GM19455 (cell line): ENCODE measurements around the gene LIX1L.

Experiments
- ATAC-seq: cut with Tn5 transposase; IDR thresholded peaks from one replicate; pipeline ENCODE4 v1.9.1; 2021; ENCODE audit not compliant: unreplicated experiment

Gene LIX1L

DNA sequence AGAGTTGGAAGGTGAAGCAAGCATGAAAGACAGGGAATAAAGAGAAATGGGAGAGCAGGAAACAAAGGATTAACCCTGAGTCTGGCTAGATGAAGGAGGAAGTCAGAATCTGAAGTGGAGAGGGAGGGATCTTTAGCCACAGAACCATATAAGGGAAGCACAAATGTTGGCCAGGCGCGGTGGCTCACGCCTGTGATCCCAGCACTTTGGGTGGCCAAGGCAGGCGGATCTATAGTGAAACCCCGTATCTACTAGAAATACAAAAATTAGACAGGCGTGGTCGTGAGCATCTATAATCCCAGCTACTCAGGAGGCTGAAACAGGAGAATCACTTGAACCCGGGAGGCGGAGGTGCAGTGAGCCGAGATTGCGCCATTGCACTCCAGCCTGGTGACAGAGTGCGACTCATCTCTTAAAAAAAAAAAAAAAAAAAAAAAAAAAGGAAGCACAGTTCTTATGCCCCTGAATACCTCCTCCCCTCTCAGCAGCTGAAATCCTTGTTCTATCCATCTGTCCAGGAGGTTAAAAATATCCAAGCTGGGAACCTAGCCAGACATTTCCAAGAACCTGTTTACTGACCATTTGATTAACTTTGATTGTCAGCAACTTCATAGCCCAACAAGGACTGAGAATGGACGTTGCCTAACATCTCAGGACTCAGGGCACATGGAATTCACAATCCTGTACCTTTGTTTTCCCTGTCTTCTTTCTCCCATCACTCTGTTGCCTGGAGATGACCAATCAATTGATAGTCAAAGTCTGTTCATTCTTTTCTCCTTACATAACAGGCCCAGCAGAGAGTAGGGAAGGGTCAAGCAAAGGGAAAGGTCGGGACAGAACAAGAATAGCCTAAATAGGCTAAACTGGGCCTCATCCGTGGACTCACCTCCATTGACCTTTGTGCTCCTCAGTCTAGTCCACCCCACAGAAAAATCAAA, 28.0 kb upstream of the LIX1L start:
- ATAC-seq = no peak

DNA sequence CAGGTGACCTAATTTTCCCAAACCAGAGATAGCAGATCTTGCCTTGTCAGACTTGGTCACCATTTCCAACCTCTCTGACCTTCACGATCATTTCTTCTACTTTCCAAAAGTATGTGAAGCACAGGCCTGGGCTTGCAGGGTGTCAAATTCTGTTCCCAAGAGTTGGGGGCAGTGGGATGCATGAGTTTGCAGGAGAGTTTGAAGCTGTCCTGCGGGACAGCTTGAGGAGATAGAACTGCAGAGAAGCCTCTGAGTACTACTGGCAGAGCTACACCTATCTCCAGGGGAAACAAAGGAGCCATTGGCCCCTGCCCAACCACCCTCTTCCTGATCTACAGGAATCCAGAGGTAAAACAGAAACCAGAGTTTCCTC, 27.3 kb upstream of the LIX1L start:
- no peak for ATAC-seq

DNA sequence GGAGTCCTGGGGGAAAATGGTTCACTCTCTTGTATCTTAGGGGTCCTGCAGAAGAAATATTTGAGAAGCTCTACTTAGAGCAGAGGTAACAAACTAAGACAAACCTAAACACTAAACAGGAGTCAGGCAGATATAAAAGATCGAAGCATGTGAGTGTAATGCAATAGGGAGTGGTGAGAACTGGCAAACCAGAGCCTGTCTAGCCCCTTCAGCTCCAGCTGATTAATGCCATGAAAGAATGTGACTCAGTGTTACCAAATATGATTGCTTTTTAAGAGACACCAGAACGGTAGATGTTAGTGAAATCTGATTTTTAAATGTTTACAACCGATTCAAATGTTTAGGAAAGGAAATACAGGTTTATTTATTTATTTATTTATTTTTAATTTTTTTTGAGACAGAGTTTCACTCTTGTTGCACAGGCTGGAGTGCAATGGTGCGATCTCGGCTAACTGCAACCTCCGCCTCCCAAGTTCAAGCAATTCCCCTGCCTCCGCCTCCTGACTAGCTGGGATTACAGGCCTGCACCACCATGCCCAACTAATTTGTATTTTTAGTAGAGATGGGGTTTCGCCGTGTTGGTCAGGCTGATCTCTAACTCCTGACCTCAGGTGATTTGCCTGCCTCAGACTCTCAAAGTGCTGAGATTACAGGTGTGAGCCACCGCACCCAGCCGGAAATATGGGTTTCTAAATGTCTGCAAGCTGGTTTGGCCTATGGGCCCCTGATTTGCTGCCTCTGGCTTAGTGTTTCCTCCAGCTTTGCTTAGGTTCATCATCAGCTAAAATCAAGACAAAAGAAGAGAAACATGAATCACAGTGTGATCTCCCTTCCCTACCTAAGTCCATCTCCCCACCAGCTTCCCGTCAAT, 26.4 kb upstream of the LIX1L start:
- ATAC-seq = no peak

DNA sequence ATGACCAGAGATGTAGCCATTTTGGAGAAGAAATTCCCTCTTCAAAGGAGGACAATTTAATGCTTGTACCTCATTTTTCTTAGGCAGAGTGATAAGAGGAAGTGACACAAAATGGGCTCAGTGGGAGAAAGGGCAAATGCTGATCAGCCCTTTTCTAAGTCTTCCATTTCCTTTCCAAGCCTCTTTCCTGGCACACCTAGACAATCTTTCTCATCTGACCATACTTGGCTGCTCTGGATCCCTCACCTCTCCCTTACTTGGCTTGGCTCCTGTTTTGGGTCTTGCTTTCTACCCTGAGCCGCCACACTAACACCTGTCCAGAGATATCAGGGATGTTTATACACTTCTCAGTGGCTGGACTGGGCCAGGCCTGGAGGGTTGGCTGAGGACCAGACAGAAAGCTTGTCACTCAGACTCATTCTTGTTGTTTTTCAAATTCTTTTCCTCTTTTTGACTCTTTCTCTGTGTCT, 25.4 kb upstream of the LIX1L start:
- ATAC-seq = no peak

DNA sequence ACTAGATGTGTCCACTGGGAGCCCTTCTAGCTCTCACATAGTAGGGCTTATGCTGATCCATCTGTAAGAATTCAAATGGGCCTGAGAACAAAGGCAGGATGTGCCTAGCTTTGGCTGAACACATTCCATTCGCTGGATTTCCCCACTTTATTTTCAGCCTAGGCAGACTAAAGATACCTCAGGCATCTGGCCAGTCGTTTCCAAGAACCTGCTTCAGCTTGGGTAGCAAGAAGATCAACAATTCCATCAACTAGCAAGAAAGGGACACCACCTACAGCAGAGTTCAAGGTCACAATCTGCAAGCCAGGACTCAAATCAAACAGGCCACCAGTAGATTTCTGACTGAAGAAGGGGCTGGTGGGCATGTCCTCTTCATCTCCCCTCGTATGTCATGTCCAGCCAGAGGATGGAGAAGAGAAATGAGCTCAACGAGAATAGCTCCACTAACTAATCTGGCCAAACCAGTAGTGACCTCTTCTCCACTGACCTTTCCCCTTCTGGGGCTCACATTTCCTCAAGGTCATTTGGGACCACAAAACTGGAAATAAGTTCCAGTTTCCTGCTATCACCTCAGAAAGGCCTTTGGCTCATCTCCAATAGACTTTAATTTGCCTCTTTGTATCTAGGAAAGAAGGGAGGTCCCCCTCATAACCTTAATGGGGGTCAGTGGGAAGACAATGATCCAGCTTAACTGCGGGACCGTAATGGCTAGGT, 24.4 kb upstream of the LIX1L start:
- no peak for ATAC-seq

DNA sequence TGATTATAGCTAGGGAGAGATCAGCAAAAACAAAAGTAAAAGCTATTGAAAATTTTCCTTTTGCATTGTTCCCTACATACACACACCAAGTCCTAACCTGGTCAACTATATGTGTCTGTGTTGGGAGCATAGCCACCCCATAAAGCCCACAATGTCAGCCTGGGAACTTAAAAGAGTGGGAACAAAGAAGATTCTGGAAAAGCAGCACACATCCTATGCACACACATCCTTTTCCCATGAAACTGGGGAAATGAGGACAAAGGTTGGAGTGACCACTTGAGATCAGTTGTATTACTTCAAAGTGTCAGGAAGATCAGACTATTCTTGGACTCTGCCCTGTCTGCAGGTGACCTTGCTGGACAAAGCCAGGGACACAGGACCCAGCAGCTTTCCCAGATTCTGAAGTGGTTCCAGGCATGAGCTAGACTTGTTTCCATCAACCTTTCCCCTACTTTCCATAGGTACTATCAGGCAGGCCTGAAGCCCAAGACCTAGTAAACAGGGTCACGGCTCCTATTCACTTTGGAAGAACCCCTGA, 22.7 kb upstream of the LIX1L start:
- ATAC-seq = no peak

DNA sequence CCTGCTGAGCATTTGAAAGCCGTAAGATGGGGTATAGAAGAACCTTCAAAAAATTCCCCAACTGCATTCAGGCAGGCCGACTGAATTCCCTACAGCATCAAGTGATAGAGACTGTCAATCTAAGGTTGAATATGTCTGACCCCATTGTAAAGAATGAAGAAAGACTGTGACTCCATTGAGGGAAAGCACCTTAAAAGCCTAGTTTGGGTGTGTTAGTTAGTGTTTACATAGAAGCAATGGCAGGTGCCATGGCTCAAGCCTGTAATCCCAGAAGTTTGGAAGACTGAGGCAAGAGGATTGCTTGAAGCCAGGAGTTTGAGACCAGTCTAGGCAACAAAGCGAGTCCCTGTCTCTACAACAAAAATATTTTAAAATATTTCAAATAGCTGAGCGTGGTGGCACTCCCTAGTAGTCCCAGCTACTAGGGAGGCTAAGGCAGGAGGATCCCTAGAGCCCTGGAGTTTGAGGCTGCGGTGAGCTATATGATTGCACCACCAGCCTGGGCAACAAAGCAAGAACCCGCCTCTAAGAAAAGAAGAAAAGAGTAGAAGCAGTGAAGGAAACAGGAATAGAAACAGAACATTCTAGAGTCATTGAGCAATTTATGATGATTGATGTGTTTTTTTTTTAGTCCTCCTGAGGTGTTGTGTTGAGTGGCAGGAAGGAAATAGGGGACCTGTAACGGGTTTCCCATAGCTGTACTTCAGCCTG, 22.1 kb upstream of the LIX1L start:
- no peak for ATAC-seq

DNA sequence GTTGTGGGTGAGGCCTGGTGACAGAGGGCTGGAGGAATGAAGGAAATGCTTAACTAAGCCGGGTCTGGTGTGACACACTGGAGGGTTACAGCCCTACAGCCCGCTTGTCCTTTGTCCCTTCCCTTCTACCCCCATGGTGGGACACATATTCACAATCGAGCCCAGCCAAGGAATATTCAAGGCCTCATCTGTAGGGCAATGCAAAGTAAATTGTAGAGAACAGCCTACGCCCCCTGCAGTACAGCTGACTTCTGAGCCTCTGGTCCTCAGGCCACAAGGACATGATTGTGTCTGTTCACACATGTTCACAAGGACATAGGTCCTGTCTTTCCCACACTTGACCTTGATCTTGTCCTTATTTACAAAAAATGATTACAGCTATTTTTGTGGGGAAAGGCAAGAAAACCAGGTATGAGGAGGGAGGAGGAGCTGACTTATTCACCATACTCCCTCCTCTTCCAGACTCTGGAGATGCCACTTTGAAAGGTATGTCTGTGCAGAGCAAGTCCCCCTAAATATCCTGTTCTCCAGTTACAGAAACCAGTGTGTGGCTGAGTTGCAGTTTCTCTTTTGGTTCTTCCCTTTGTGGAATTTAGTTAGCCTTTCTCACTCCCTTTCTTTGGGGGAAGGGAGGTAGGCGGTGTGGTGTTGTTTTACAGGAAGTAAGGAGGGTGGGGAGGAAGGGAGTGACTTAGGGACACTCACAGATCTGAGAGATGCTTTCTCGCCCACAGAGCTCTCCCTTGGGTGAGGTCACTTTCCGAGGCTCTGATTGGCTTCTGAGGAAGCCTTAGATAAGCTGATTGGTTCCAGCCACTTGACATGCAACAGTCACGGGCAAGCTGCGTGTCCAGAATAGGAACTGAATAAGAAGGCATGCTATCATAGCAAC, 21.3 kb upstream of the LIX1L start:
- peak; percentile 97 for ATAC-seq

DNA sequence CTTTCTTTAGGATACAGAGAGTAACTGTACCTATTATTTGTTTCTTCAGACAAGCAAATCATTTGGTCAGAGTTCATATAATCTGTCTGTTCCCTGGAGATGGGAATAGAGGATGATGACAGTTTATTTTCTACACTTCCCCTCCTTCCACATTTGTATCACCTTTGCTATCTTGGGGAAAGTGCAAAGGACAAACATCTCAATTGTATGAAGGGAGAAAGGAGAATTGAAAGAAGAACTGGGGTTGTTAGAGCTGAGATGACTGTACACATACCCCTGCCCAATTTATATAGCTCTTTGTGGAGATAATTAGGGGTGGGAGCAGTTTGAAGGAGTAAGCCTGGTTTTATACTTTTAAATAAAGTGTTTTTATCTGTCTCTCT, 20.6 kb upstream of the LIX1L start:
- no peak for ATAC-seq

DNA sequence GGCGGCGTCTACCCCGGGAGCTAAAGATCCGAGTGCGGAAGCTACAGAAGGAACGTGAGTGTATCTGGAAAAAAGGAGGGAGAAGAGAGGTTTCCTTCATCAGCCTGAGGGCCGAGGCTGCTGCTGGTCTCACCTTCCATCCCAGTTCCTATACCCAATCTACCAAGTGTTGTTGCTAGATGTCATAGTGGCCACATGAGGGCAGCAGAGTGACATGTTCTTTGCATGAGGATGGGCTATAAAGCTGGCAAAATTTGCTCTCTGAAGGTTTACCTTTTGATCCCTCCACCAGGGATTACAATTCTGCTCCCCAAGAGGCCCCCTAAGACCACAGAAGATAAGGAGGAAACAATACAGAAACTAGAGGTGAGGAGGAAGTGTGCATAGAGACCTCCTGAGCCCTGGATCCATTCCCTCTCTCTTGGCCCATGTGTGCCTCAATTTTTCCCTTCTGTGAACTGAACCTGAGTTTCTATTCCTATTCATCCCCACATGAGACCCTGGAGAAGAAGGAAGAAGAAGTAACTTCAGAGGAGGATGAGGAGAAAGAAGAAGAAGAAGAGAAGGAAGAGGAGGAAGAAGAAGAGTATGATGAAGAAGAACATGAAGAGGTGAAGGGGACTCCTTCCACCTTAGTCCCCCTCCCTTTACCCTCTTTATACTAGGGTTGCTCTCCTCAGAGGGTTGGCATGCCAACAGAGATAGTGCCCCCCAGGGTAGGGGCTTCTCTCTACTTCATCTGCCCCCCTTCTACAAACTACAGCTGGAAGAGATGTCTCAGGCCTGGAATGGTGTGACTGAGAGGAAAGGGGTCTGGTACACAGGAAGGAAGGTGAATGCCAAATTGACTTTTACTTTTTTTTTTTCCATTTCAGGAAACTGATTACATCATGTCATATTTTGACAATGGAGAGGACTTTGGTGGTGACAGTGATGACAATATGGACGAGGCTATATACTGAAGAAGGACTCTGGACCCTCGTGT, 20.0 kb upstream of the LIX1L start:
- ATAC-seq = no peak

DNA sequence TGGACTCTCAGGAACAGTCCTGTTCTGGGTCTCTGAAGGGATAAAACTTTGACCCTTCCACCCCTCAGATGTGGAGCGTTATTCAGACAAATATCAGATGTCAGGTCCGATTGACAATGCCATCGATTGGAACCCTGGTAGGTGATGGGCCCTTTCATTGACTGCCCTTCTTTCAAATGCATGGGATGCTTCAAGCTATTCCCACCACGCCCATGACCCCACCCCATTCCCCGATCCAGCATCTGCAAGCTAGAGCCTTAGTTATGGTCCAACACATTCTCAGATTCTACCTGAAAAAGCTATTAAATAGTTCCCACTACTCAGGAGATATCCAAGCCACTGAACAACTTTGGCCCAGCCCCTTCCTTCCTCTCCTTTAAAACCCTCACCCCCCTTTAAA, 19.2 kb upstream of the LIX1L start:
- ATAC-seq = no peak

DNA sequence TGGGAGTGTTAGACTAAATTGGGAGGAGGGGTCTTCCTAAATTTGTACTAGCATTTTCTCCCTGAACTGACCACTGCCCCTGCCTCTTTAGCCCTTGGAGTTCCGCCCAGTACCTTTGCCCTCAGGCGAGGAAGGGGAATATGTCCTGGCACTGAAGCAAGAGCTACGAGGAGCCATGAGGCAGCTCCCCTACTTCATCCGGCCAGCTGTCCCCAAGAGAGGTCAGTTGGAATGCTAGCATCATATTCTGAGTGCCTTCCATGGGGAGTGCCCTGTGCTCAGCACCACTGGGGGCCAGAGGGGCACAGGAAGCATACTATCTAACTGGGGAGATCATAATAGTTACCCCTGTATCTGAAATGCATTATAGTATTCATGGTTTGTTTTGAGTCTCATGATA, 17.4 kb upstream of the LIX1L start:
- ATAC-seq = no peak

DNA sequence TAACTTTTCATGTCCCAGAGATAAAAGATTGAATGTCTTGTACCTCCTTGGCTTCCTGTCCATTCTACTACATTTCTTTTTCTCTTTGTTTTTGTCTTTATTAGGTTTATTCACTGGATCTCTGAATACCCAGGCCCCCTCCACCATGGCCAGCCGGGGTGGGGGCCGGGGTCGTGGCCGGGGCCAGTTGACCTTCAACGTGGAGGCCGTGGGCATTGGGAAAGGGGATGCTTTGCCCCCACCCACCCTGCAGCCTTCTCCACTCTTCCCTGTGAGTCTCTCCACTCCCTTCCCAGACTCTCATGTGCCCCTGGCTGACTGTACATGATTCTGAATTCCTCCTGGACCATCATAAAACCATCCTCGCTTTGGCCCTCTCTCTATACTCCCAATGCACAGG, 16.9 kb upstream of the LIX1L start:
- ATAC-seq = no peak

DNA sequence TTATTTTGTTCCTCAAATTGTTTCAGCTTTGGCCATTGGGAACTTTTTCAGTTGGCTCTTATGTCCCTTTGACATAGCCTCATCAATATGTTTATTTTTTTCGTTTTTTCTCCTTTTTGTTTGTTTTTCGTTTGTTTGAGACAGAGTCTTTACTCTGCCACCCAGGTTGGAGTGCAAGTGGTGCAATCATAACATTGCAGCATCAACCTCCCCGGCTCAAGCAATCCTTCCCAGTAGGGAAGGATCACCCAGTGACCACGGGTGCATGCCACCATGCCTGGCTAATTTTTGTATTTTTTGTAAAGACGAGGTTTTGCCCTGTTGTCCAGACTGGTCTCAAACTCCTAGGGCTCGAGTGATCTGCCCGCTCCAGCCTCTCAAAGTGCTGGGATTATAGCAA, 14.8 kb upstream of the LIX1L start:
- no peak for ATAC-seq

DNA sequence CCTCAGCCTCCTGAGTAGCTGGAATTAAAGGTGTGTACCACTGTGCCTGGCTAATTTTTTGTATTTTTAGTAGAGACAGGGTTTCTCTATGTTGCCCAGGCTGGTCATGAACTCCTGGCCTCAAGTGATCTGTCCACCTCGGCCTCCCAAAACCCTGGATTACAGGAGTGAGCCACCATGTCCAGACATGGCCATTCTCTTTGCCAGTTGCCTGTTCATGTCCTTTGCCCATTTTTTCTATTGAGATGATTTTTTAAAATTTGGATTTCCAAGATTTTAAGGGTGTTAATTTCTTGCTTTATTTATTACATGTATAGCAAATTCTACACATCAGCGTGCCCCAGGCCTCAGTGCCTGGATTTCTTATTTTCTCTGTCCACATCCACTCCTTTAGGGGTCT, 9.5 kb upstream of the LIX1L start:
- ATAC-seq = no peak

DNA sequence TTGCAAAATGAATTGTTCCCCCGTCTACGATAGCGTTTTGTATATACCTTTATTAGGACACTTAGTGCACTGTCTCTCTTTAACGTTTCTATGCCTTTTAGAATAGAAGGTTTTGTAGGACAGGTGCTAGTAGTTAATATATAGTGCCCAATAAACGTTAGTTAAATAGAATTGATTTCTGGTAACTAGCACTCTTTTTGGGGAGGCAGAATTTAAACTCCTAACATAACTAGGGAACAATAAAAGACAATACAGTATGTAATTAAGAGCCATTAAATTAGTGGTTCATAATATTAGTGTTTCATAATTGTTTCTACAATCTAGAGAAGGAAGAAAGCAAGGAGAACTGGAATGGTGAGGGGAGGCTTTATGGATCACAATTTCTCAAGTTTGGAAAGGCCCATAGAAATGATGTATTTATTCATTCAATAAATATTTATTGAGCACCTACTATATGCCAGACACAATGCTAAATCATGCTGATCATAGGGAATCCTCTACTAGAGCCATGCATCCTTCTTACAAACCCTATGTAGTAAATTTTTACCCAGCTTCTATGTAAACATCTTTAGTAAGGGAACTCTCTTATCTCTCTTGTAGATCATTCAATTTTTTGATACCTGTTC, 7.4 kb upstream of the LIX1L start:
- no peak for ATAC-seq

DNA sequence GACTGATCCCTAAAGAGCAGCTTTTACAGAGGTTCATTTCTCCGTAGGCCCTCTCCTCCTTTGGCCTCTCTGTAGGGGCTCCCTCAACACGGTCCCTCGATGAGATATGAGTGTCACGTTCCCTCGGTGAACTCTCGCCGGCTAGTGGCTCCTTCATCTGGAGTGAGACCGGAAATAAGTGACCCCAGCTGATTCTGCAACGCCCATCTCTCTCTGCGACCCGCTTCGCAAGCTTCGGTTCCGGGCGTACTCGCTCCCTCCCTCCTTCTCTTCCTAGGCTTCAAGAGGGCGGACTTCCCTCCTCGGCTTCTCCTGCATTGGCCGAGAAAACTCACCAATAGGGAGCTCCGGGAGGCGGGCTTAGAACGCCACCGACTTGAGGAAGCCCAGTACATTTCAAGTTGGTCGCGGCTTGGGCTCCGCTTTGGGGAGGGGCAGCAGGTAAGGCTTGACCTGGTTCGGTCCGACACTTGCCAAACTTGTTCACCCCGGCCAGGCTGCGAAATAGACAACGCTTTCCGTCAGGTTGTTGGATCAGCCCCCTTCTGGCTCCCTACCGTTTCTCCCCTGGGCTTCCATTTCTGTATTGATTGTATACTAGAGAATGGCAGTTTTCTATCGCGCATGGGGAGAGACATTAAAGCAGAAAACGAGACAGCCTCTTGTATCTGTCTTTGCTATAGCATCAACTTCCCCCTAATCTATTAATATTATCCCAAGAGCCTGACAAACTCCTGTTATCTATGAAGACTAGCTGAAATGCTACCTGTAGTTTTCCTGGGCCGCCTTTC, 6.7 kb upstream of the LIX1L start, which contains the start of the genes ANKRD34A and POLR3GL:
ANKRD34A (minus strand) TSS at position 248 of the 791 bp plus-strand sequence. CDS start 2,816 bp downstream, outside the sequence.
POLR3GL (plus strand) TSS at position 363 of the 791 bp plus-strand sequence. CDS start 10,176 bp downstream, outside the sequence.
- peak; percentile 92 for ATAC-seq
